Ovary (tissue), 3 donors: ENCODE data around the gene SYNDIG1.

Experiments used
- EP300 ChIP-seq: sonication (generic); formaldehyde crosslinking; IDR thresholded peaks from one replicate; pipeline ENCODE4 v1.6.1; 2017; ENCODE audit warnings: antibody characterized with exemption
- POLR2A ChIP-seq: fragments of 450-650 bp; IDR thresholded peaks from one replicate; pipeline ENCODE4 v1.6.1; 2017; ENCODE audit warnings: antibody characterized with exemption, mild to moderate bottlenecking, moderate library complexity
- TF ChIP-seq, protein P1 (sequence below), 3 donors: fragments of 450-650 bp in 2 of 3; fragments of 200-600 bp in 1 of 3; IDR thresholded peaks; one replicate each; pipeline versions ENCODE4 v1.5.1 to v1.8.0; 2016 to 2022; ENCODE audit warnings: antibody characterized with exemption in 3 of 3, mild to moderate bottlenecking in 1 of 3
- donor health status: DM: no; HTN: no; CAD: no.

DNA sequence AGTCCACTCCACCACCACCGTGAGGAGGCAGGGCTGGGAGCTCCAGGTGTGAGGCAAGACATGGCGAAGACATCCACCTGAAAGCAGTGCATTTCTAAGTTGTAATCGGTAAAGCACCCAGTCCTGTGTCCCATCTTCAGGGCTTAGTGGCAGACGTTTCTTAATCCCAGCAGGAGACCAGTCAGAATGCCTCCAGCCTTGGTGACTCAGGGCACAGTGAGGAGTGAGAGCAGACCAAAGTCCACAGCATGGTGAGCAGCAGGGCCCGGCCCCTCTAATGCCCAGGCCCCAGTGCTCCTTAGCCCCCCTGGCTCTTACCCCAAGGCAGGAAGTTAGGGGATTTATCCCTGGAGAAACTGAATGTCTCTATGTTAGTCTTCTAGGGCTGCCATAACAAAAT lies 183.9 kb downstream of the SYNDIG1 start:
- TF ChIP-seq, protein P1, sequence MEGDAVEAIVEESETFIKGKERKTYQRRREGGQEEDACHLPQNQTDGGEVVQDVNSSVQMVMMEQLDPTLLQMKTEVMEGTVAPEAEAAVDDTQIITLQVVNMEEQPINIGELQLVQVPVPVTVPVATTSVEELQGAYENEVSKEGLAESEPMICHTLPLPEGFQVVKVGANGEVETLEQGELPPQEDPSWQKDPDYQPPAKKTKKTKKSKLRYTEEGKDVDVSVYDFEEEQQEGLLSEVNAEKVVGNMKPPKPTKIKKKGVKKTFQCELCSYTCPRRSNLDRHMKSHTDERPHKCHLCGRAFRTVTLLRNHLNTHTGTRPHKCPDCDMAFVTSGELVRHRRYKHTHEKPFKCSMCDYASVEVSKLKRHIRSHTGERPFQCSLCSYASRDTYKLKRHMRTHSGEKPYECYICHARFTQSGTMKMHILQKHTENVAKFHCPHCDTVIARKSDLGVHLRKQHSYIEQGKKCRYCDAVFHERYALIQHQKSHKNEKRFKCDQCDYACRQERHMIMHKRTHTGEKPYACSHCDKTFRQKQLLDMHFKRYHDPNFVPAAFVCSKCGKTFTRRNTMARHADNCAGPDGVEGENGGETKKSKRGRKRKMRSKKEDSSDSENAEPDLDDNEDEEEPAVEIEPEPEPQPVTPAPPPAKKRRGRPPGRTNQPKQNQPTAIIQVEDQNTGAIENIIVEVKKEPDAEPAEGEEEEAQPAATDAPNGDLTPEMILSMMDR (IDR thresholded peaks at IDR 0.05) = no peak
- TF ChIP-seq POLR2A (no peak), EP300 (no peak)
